NCI-H1694 treated with DMSO at 0.1 percent for 48 hours (cell line): ENCODE data around the gene PEAR1.

Experiments
- DNase-seq: peaks from one replicate; lab custom pipeline; 2025; lab: John Stamatoyannopoulos, UW

PEAR1 gene

DNA sequence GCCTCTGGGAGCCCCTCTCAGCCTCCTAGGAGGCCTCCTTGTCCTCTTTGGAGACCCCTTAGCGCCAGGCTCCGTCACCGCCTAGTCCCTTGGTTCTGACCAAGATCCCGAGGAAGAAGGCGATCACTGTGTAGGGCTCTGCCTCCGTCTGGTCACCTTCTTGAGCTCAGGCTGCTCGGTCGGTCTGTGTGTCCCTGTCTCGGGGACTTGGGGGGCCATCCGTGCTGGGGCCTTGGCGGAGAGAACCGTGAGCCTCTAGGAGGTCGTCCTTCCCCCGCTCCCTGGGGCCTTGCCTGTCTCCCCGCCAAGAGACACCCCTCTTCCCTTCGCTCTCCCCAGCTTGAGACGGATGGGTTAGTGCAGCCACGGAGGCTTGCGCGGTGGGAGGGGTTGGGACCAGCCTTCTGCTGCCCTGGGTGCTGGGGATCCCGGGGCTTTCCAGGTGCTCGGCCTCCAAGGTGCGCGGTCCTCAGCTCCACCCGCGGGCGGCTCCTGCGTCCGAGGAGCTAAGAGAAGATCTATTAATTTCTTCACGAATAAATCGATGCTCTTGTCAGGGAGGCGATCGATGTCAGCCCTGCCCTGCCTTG, 33.9 kb upstream of the PEAR1 start:
- no peak for DNase-seq

- peak; percentile 67 for DNase-seq
These were observed 33.3 kb upstream of the PEAR1 start for GRCh38 chr1:156860113-156860627.

DNA sequence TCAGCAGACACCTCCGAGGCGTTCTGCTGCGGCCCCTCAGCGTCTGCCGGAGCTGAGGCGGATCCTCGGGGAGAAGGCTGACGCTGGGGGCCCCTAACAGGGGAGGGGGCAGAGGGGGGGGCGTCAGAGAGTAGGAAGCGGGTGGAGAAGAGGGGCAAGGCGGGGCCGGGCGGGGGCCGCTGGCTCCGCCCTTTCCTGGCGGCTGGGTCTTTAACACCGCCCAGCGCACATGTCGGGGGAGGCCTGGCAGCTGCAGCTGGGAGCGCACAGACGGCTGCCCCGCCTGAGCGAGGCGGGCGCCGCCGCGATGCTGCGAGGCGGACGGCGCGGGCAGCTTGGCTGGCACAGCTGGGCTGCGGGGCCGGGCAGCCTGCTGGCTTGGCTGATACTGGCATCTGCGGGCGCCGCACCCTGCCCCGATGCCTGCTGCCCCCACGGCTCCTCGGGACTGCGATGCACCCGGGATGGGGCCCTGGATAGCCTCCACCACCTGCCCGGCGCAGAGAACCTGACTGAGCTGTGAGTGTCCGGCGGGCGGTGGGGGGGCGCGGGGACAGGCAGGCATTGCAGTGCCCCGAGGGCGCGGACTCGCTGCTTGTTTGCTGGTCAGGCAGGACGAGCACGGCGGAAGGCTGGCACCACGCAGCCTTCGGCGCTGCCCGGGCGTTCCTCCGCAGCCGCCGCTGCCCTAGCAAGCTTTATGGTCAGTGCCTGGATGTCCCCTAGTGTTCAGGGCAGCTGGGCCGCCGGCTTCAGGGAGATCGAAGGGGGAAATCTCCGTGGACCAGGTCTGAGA, 32.7 kb upstream of the PEAR1 start, which contains the start of gene NTRK1:
Gene NTRK1 (plus strand): TSS at position 238 of the 796 bp plus-strand sequence. CDS start 70 bp downstream, at position 308.
- DNase-seq, result peak; percentile 92

DNA sequence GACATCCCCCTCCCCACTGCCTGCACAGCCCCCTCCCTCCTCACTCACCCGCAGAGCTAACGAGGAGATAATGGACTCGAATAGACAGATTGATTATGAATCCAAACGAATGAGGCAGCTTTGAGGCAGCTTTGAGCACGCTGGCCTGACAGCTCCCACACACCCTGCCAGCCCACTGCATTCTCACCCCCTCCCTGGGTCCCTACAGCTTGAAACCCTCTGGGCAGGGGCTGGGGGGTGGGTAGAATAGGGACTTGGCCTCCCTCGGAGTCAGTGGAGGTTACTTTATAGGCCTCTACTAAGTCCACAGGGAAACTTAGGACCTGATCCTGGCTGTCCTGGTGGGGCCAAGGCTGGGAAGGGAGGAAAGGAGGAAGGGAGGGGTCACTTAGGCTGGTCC, 30.9 kb upstream of the PEAR1 start:
- no peak for DNase-seq

- no peak for DNase-seq
These were observed 30.4 kb upstream of the PEAR1 start for GRCh38 chr1:156862997-156863599.

- DNase-seq, result no peak
These were observed 29.9 kb upstream of the PEAR1 start for GRCh38 chr1:156863631-156864030.

DNA sequence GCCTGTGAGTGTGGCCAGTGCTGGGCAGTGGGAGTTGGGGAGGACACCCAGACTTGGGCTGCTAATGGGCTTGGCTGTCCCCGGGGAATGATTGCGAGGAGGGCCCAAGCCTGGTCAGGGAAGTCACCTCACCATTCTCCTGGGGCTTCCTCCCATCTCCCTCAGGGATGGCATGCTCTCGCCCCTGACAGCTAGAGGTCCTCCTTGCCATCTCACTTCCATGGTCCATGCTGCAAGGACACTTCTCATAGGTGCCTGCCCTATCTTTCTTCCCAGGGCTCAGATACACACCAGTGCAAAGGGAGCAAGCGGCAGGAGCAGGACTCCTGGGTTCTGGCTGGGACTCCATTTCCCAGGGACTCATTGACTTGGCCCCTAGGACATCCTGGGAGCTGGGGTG, 28.7 kb upstream of the PEAR1 start:
- DNase-seq, result no peak

DNA sequence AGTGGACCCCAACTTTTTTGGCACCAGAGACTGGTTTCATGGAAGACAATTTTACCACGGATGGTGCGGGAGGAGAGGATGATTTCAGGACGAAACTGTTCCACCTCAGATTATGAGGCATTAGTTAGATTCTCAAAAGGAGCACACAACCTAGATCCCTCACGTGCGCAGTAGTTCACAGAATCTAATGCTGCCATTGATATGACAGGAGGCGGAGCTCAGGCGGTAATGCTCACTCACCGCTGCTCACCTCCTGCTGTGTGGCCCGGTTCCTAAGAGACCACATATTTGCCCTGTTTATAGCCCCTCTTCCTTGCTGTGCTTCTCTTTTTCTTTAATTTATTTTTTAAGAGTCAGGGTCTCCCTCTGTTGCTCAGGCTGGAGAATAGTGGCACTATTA, 28.3 kb upstream of the PEAR1 start:
- DNase-seq, result no peak

DNA sequence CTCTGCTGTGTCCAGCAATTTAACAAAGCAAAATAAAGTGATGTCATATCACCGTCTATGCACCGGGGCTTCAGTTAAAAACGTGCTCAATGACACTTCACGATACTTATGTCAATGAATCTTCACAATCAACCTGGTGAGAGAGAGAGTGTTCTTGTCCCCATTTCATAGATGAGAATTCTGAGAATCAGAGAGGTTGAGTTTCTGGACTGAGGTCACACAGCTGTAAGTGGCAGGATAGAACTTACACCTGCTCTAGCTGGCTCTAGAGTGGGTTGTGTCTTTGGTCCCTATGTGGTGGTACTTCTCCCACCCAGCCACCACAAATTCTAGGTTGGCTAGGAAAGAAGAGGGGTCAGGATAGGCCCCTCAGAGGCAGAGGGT, 27.7 kb upstream of the PEAR1 start:
- no peak for DNase-seq

DNA sequence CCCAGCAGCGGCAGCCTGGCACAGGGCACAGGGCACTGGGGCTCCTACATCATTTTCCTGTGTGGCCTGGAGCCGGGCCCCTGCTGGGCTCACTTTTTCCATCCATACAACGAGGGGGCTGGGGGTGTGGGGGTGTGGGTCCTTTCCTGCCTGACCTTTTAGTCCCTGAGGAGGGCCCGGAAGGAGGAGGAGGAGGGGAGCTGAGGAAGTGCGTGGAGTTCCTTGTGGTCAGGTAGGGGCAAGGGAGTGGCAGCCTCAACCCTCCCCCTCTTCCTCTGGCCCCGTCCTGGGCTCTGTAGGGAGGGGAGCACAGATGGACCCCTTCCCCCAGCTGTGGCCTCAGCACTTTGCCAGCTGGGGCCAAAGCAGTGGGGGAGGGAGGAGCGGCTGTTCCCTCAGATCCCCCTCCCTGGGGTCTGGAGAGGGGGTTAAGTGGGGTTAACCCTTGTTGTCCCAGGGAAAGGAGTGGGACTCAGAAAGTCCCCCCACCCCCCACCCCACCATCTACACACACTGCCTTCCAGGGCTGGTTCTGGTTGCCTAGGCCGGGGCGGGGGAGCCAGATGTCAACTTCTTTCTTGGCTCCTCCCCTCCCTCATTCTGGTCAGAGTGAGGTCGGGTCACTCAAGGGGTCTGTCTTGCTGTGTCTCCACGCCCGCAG, 27.1 kb upstream of the PEAR1 start:
- DNase-seq, result no peak

DNA sequence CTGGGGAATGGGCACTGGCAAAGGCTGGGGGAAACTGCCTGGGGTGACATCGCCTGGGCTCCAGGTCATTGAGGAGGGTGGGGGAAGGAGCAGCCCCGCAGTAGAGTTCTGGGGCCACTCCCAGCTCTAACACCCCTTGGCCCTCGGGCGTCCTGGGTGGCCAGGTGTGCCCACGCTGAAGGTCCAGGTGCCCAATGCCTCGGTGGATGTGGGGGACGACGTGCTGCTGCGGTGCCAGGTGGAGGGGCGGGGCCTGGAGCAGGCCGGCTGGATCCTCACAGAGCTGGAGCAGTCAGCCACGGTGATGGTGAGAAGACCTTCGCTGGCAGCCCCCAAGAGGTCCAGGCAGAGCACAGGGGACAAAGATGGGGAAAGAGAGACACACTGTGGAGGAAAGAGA, 25.2 kb upstream of the PEAR1 start:
- peak; percentile 57 for DNase-seq

DNA sequence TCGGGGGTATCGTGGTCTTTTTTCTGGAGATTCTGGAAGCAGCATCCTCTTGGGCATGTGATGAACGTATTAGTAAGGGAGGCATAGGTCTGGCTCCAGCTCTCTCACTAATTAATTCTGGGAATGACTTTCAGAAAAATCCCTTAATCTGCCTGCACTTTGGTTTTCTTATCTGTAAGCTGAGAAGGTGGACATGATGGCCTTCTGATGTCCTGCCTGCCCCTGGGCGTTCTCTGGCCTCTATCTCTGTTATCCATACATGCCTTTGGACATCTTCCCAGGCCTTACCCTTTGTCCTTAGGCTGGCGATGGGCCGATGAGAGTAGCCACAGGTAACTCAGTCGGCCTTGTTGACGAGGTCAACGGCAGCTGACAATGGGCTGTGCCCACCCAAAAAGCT, 24.1 kb upstream of the PEAR1 start:
- DNase-seq, result no peak

DNA sequence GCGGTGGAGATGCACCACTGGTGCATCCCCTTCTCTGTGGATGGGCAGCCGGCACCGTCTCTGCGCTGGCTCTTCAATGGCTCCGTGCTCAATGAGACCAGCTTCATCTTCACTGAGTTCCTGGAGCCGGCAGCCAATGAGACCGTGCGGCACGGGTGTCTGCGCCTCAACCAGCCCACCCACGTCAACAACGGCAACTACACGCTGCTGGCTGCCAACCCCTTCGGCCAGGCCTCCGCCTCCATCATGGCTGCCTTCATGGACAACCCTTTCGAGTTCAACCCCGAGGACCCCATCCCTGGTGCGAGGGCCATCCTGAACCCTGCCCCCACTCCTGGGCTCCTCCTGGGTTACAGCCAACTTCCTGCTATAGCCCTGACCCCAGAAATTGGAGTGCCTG, 19.9 kb upstream of the PEAR1 start:
- DNase-seq, result no peak

GRCh38 chr1:156874142-156874541, 19.4 kb upstream of the PEAR1 start:
- DNase-seq, result no peak

DNA sequence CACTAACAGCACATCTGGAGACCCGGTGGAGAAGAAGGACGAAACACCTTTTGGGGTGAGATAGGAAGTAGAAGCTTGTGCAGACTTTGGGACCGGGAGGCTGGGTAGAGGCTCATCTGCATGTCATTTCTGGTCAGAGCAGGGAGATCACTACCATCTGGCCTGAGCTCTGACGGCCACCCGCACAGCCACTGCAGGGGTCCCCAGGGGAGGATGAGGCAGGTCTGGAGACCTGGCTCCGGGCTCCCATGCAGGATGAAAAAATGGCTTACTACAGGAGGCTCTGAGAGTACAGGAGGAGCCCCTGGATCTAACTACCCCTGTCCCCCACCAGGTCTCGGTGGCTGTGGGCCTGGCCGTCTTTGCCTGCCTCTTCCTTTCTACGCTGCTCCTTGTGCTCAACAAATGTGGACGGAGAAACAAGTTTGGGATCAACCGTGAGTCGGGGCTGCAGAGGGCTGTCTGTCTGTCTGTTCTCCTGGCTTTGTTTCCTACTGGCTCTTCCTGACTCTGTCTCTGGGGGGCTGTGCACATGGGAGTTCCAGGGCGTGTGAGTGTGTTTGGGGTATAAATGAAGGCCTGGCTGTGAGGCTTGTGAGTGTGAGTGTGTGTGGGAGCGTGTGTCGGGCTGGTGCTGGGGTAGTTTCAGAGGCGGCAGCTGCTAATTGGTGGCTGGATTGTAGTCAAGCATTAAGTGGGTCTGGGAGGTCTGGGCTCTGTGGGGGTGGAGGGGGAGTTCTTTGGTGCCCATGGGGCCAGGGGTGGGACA, 18.8 kb upstream of the PEAR1 start:
- no peak for DNase-seq

DNA sequence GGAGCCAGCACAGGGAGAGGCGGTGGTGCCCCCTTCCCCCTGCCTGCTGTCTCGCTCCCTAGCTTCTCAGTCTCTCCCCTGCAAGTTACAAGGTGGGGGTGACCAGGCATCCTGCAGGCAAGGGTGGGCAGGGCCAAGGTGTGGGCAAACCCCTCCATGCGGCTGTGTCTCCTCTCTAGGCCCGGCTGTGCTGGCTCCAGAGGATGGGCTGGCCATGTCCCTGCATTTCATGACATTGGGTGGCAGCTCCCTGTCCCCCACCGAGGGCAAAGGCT, 18.2 kb upstream of the PEAR1 start:
- DNase-seq, result no peak

- DNase-seq, result no peak
These were observed 17.2 kb upstream of the PEAR1 start for GRCh38 chr1:156876281-156876680.

GRCh38 chr1:156877433-156878170, 15.9 kb upstream of the PEAR1 start:
- no peak for DNase-seq

GRCh38 chr1:156879876-156880275, 13.6 kb upstream of the PEAR1 start:
- DNase-seq, result no peak

GRCh38 chr1:156880473-156880872, 13.0 kb upstream of the PEAR1 start:
- DNase-seq, result no peak

GRCh38 chr1:156881101-156881500, 12.4 kb upstream of the PEAR1 start:
- no peak for DNase-seq
